Activated CD4-positive, alpha-beta T cell treated with anti-CD3 and anti-CD28 coated beads, Interleukin-10, Interleukin-2, amounts not matched to agents 100 ng/mL and 50 ng/mL, durations not matched to agents 16 hours and 8 hours (primary cell): ENCODE data around the gene CMSS1.

Experiments
- DNase-seq: peaks from one replicate; pipeline ENCODE4 v3.0.0-alpha.2; 2020

Gene CMSS1

DNA sequence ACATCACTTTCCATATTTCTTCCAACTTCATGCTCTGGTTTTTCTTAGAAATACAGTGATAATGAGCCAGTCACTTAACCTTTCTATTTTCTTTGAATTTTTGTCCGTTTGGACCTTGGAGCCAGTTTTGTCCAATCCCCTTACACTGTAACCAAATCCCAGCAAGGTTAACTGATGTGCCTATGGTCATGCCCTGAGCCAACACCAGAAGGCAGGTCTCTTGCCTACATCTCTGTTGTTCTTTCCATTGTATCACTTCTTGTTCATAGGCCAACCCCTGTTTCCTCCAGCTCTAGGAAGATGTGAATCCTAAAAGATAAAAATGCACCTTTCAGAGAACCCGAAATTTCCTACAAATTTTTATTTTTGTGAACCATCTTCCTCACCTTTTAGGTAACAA, 122.7 kb downstream of the CMSS1 start:
- DNase-seq = no peak

GRCh38 chr3:99941211-99941610, 123.5 kb downstream of the CMSS1 start:
- DNase-seq = no peak

GRCh38 chr3:99943931-99944761, 126.5 kb downstream of the CMSS1 start:
- DNase-seq = no peak

- no peak for DNase-seq
These were observed 127.8 kb downstream of the CMSS1 start for GRCh38 chr3:99945328-99945995.

DNA sequence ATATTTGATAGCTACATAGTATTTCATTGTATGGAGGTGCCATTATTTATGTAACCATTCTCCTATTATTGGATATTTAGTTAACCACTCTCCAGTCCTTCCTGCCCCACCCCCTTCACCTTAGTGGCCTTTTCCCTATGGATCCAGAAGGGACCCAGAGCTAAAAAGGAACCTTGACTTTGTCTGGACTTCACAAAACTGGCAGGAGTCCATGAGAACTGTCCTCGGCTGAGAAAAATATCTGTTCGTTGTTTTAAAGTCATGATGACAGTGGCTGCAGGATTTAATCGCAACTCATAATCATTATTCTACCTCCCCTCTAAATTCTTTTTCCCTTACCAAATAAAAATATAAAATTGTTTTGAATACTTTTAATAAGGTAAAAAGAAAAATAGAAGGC, 129.7 kb downstream of the CMSS1 start:
- DNase-seq = no peak

- DNase-seq = no peak
These were observed 130.9 kb downstream of the CMSS1 start for GRCh38 chr3:99948467-99949089.

GRCh38 chr3:99949956-99950670, 132.5 kb downstream of the CMSS1 start:
- no peak for DNase-seq

DNA sequence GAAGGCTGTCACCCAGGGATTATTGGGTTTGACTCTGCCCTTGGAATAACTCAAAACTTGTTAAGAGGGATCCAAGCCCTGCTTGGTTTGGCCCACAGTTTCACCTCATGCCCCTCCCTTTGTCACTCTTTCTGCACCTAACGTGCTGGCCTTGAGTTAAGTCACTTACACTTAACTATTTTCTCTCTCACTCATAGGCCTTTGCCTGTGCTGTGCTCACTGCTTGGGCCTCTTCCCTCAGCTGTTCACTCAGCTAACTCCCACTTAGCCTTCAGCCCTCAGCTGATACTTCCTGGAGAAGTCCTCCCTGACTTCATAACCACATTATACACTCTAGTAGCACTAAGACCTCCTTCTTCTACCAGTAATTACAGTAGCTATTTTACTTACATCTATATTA, 133.3 kb downstream of the CMSS1 start:
- no peak for DNase-seq

- DNase-seq = no peak
These were observed 134.0 kb downstream of the CMSS1 start for GRCh38 chr3:99951701-99952100.

GRCh38 chr3:99952306-99952705, 134.6 kb downstream of the CMSS1 start:
- no peak for DNase-seq

DNA sequence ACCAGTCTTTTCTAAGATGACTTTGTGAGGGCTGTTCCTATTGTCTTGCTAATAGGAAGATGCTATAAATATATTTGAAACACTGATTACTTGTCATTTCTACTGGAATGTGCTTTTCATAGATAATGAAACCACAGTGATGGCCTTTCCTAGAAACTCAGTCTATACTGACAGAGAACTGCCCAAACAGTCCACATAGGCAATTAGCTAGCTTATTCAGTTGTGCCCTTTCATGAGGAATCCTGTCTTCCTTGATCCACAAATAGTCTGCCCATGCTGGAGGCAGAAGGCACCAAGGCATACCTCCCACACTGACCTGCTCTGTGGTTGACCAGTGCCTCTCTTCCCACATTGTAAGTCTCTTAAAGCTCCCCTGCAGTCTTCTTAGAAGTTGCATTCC, 135.9 kb downstream of the CMSS1 start:
- no peak for DNase-seq

- no peak for DNase-seq
These were observed 137.4 kb downstream of the CMSS1 start for GRCh38 chr3:99954914-99955644.

GRCh38 chr3:99955773-99956562, 138.3 kb downstream of the CMSS1 start:
- no peak for DNase-seq

DNA sequence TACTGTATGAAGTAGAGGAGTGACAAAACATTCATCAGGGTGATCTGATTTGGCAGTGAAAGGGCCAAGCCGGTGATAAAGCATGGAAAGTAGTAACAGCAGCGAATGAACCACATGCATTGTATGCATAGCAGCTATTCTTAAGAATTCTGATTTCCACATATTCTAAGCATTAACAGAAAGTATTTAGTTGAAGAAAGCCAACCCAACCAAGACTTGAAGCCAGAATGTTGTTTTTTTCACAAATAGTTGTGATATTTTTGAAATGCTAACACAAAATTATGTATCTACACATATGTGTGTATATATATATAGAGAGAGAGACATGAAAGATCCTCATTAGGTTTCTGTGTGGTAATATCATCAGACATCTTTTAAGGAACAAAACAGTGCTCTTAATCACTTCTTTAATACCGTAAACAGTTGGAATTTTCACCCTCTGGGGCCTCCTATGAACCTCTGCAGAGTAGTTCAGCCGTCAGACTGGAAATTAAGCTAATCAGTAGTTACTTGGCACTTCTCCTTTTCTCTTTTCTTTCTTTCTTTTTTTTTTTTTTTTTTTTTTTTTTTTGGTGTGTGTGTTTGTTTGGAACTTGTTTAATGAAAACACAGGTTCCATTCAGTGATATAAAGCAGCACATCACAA, 139.6 kb downstream of the CMSS1 start:
- no peak for DNase-seq

GRCh38 chr3:99958222-99958912, 140.7 kb downstream of the CMSS1 start:
- no peak for DNase-seq

DNA sequence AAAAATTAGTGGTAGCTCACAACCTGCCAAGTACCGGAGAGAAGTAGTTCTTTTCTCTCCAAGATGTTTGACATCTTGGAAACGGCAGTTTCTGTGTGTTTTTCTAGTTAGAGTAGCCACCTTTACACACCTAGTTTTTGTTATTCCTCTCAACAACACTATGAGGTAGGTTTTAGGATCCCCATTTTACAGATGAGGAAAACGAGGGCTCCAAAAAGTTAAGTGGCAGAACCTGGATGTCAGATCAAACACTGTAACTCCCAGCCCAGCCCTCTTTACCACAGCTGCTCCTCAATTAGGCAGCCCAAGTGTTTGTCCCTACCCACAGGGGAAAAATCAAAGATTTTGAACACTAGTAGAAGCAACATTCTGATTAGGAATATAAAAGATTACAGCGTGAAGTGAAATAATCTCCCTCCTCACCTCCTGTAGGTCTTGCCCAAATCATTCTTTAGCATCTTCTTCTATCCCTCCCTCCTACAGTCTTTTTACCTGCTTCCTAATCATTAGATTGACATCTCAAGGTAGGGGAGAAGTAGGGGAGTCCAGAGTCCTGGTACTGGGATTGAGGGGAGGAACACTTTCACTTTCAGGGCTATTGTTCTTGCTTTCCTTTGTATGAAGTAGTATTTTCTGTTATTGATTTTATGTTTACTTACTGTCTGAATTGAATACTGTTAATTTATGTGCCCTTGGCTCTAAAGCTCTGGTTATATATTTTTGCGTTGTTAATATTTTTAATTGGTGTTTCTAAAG, 142.6 kb downstream of the CMSS1 start:
- DNase-seq = no peak

DNA sequence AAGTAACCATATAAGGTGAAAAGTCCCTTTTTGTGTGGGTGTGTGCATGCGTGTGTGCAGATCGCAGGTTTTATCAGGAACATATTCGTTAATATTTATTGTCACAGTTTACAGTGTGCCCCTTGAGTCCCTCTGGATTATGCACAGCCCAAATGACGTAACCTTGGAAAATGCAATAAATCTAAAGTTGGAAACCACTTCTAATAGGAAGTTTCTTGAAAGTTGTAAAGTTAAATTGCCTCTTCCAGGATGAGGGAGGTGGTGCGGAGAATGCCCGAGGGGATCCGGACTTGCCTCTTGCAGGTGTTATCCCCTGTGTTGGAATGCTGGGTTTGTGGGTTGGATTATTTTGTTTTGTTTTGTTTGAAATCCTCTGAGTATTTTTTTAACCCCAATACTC, 143.3 kb downstream of the CMSS1 start:
- no peak for DNase-seq

GRCh38 chr3:99961756-99962515, 144.3 kb downstream of the CMSS1 start:
- DNase-seq = no peak

DNA sequence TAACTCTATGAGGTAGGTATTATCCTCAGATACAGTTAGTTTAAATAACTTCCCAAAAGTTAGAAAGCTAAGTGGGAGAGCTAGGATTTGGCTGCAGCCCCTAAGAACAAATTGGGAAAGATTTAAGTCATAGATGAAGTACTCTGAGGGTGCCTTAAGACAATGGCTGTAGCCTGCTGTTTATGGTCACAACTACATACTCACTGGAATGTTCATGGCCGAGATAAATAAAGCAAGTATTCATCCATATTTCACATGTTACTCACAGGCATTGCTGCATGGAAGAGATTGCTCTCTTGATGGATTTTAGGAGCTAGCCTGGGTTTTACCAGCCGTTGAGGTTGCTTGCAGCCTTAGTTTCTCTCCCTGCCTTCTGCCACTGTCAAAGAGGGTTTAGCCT, 145.0 kb downstream of the CMSS1 start:
- no peak for DNase-seq
